ENCODE measurements around the gene C11orf86.
"Not testable (repeated sequence)": the region's sequence is repeated elsewhere in the genome, so short reads cannot be mapped to it uniquely, and the experiment has no call there.

Gene C11orf86

GRCh38 chr11:66992041-66992440 is 16.9 kb downstream of the C11orf86 start:
- no peak for DNase-seq

- DNase-seq = no peak
Observed at GRCh38 chr11:66996609-66997273, 21.6 kb downstream of the C11orf86 start.

DNA sequence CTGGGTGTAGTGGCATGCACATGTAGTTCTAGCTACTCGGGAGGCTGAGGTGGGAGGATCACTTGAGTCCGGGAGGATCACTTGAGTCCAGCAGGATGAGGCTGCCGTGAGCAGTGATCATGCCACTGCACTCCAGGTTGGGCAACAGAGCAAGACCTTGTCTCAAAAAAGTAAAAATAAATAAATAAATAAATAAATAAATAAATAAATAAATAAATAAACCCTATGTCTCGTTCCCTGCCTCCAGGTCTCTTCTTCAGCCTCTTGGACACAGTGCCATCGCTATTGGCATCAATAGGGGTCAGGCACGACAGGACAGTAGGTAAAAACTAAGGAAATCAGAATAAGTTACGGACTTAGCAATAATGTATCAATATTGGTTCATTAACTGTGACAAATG is 24.5 kb downstream of the C11orf86 start:
- DNase-seq = no peak

GRCh38 chr11:67001332-67001731 is 26.2 kb downstream of the C11orf86 start:
- DNase-seq = no peak

GRCh38 chr11:67002297-67002913 is 27.3 kb downstream of the C11orf86 start:
- DNase-seq = no peak

DNA sequence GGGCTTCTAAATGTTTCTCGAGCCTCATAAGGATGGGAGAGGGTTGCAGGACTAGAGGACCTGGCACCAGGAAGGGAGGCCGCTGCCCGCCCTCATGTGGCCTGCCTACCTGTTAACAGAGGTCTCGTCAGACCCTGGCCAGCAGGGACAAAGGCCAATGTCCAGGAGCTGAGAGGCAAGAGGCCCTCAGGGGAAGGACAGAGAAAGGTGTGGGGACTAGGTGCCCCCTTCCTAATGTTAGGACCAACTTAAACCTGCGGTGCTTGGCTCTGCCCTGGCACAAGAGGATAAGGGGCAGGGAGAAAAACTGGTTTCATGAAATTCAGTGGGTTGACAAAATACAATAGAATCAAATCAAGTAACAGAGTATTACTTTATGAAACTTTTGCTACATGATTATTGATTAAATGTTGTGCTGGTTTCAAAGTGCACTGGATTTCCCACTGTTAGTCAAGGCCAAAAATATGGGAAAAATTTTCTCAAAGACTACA is 27.9 kb downstream of the C11orf86 start:
- DNase-seq = no peak

GRCh38 chr11:67005200-67005599 is 30.1 kb downstream of the C11orf86 start:
- not testable (repeated sequence) for DNase-seq

GRCh38 chr11:67006029-67006884 is 31.2 kb downstream of the C11orf86 start:
- no peak for DNase-seq

GRCh38 chr11:67007126-67007525 is 32.0 kb downstream of the C11orf86 start:
- DNase-seq = no peak

GRCh38 chr11:67010296-67010905 is 35.3 kb downstream of the C11orf86 start:
- DNase-seq = peak in 3 of 14 donors; percentile 15 to 94 (median 32)

- peak in 1 of 14 donors; percentile 28 for DNase-seq
Observed at GRCh38 chr11:67013511-67014045, 38.5 kb downstream of the C11orf86 start.

DNA sequence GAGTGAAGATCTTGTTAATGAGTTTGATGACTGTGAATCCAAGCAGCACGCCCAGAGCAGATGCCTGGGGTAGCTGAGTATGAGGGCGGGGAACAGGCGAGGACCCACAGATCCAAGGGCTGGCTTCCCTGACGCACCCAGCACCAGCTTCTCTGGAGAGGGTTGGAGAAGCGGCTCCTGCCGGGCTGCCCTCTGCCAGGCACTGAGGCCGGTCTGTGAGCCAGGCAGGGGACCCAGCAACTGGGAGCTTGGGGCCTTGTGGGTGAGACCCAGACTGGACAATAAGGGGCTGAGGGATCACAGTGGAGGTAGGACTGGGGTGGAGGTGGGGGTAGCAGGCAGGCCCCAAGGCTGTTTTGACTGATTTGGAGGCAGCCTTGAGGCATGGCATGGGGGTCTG is 39.2 kb downstream of the C11orf86 start:
- no peak for DNase-seq

GRCh38 chr11:67015048-67015447 is 39.9 kb downstream of the C11orf86 start:
- no peak for DNase-seq

DNA sequence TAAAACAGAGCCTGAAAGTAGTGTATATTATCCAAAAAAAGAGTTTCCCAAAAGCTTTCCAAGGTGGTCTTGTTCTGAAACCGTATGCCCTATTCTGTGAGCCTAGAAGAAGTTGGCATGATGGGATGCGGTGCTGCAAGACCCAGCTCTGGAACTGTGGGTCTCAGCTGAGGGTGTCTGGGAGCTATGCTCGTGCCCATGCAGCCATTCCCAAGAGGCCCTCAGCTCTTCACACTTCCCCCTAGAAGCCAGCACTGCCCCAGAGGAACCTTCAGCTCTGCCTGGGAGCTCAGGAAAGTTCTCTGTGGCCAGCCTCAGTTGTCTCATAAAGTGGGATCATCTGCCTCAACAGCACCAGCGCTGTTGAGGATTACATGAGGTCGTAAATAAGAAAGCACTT is 41.4 kb downstream of the C11orf86 start:
- DNase-seq = no peak

DNA sequence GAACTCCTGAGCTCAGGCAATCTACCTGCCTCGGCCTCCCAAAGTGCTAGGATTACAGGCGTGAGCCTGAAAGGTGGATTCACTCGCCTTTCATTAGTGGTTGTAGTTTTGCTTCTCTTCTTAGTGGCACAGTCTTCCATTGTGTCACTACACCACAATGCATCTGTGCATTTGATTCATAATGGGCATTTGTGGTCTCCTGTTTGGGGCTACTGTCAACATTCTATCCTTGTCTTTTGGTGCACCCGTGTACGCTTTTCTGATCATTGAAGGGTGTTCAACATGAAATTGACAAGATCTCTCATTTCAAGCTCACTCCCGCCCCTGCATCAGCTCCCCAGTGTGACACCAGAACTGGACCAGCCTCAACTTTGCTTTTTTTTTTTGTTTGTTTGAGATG is 45.8 kb downstream of the C11orf86 start:
- no peak for DNase-seq

- peak in 2 of 14 donors; percentile 13 to 43 for DNase-seq
Observed at GRCh38 chr11:67022341-67022933, 47.3 kb downstream of the C11orf86 start.

DNA sequence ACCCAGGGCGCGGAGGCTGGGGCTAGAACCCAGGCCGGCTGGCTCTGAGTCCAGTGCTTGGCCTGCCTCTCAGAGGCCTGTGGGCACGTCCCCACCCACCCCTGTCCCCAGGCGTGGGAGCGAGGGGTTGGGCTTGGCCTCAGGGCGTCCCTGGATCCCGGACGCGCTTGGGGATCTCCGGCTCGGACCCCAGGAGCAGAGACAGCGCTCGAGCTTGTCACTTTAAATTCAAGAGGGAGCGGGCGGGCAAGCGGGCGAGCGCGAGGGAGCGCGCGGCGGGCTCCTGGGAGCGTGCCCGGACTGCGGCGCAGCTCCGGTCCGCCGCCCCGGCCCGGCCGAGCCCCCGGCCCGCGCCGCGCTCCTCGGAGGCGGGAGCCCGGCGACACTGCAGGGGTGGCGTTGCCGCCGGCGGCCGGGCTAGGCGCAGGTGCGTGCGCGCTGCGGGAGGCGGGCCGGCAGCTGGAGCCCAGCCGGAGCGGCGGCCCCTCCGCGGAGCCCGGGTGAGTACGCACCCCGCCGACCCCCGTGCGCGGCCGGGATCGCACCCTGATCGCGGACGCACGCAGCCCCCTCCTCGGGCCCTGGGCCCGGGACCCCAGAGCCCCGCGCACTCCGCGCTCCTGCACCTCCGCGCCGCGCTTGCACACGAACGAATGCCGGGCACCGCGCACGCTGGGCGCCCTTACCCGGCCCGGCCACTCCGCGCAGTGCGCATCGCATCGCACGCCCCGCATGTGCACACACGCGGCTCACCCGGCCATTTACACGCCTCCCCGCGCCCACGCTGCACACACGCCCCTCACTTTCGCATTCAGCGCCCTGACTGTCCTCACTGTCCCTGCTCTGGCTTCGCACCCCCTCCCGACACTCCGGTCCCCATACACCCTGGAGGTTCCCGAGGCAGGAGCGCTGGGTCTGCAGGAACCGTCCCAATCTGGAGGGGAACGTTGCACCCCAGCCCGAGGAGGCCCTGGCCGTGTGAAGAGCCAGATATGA is 48.2 kb downstream of the C11orf86 start, which contains the start of gene SYT12:
SYT12 (plus strand) TSS at position 174 of the 996 bp plus-strand sequence. CDS start 7,011 bp downstream, outside the sequence.
- DNase-seq = peak in 2 of 14 donors; percentile 14 to 62

GRCh38 chr11:67023957-67024353 is 48.9 kb downstream of the C11orf86 start:
- peak in 1 of 14 donors; percentile 39 for DNase-seq

DNA sequence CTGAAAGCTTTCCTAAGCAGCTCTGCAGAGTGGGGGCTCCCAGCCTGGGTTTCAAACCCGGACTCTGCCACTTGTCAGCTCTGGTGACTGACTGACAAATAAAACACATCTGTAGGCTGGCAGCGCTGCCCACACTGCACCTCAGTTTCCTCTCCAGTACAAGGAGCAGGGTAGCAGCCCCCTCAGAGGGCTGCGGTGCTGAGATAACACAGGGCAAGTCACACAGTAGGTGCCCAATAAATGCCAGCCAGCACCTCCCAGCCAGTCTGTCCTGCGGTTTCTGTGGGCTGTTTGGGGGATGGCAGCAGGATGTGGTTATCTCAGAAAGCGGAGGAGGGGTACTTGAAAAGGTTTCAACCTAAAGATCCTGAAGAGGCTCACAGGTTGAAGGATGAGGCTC is 49.3 kb downstream of the C11orf86 start:
- DNase-seq = no peak

DNA sequence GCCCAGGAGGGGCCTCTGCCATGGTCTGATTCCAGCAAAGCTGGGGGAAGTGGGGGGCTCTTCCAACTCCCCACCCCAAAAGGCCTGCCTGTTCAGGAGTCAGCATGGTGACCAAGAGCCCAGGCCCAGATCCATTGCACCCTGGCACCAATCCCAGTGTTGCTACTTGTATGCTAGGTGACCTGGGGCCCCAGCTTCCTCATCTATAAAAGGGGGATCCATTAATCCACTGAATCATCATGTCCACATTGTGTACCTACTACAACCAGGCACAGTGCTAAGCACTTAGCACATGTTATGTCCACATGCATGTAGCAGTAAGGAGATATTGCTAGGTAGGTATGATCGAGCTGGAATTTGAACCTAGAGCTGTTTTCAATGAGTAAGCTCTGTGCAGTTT is 49.9 kb downstream of the C11orf86 start:
- peak in 1 of 14 donors; percentile 30 for DNase-seq

GRCh38 chr11:67025750-67026149 is 50.6 kb downstream of the C11orf86 start:
- no peak for DNase-seq
